Measurements from ENCODE around the gene TEX14. TPM values are rescaled to one million over a fixed set of nuclear protein-coding genes. Genes with fewer than 3 reads are reported as not detected.
"Not testable (repeated sequence)": the region's sequence is repeated elsewhere in the genome, so short reads cannot be mapped to it uniquely, and the experiment has no call there.

Gene TEX14
- total and polyA plus RNA-seq, 2 donors (not counting 1 experiment from before 2014, with no cell fraction given) = under 0.01 to 0.03 TPM

GRCh38 chr17:58693208-58693607 is 1.4 kb upstream of the TEX14 start:
- no peaks in the 10 kb centered on the region for H3K36me3 ChIP-seq (ENCODE audit: control insufficient read depth, insufficient read depth, low read length)
- H3K9ac ChIP-seq (ENCODE audit: insufficient read depth, low read length) = no peak overlapping the region
- H3K27me3 ChIP-seq (ENCODE audit: control insufficient read depth, insufficient read depth, low read length) = no peaks in the 10 kb centered on the region
- peak overlapping the region; percentile 42 for H3K4me2 ChIP-seq (ENCODE audit: extremely low read depth, insufficient read depth, low read length)
- TF ChIP-seq EZH2 (IDR thresholded peaks at IDR 0.05; ENCODE audit: low read length, missing control alignments) (no peak), CTCF (conservative IDR thresholded peaks at IDR 0.05 in 1 of 2, IDR thresholded peaks at IDR 0.05 in 1 of 2; ENCODE audit: low read depth in 1 of 2, low read length in 2 of 2) (no peak)
- DNase-seq (ENCODE audit: low read depth in 2 of 2) = peak in 1 of 2 donors; percentile 12
- peaks cover 2% of the 10 kb centered on the region for H3K79me2 ChIP-seq (ENCODE audit: control insufficient read depth, insufficient read depth, low read length)
- H4K20me1 ChIP-seq (ENCODE audit: control insufficient read depth, extremely low read depth, insufficient read depth, low read length) = no peaks in the 10 kb centered on the region
- no peaks in the 10 kb centered on the region for H3K9me3 ChIP-seq (ENCODE audit: control insufficient read depth, insufficient read depth, low read depth, low read length)
- no peaks in the 10 kb centered on the region for H3K4me1 ChIP-seq (ENCODE audit: control insufficient read depth, extremely low read depth, insufficient read depth, low read length)
- H2AFZ ChIP-seq (ENCODE audit: low read length) = peak overlapping the region; percentile 85
- H3K4me3 ChIP-seq (replicated peaks in 1 of 4; ENCODE audit: control extremely low read depth in 1 of 4, insufficient read depth in 1 of 4, low read depth in 3 of 4, low read length in 4 of 4) = peak overlapping the region; percentile 43 to 77 (median 68)
- peak overlapping the region; percentile 66 for H3K27ac ChIP-seq (ENCODE audit: insufficient read depth, low read length)

- H3K36me3 ChIP-seq (ENCODE audit: control insufficient read depth, insufficient read depth, low read length) = no peaks in the 10 kb centered on the region
- peak within 1 kb of the TSS; percentile 43 to 77 (median 68) for H3K4me3 ChIP-seq (replicated peaks in 1 of 4; ENCODE audit: control extremely low read depth in 1 of 4, insufficient read depth in 1 of 4, low read depth in 3 of 4, low read length in 4 of 4)
- peak within 1 kb of the TSS; percentile 46 for H3K9ac ChIP-seq (ENCODE audit: insufficient read depth, low read length)
- no peaks in the 10 kb centered on the region for H3K9me3 ChIP-seq (ENCODE audit: control insufficient read depth, insufficient read depth, low read depth, low read length)
- DNase-seq (ENCODE audit: low read depth in 2 of 2) = peak; percentile 83 to 84
- peak within 1 kb of the TSS; percentile 66 for H3K27ac ChIP-seq (ENCODE audit: insufficient read depth, low read length)
- H3K27me3 ChIP-seq (ENCODE audit: control insufficient read depth, insufficient read depth, low read length) = no peaks in the 10 kb centered on the region
- H3K79me2 ChIP-seq (ENCODE audit: control insufficient read depth, insufficient read depth, low read length) = peaks cover 2% of the 10 kb centered on the region
- H3K4me1 ChIP-seq (ENCODE audit: control insufficient read depth, extremely low read depth, insufficient read depth, low read length) = no peaks in the 10 kb centered on the region
- H2AFZ ChIP-seq (ENCODE audit: low read length) = peak within 1 kb of the TSS; percentile 93
- TF ChIP-seq CTCF (conservative IDR thresholded peaks at IDR 0.05 in 1 of 2, IDR thresholded peaks at IDR 0.05 in 1 of 2; ENCODE audit: low read depth in 1 of 2, low read length in 2 of 2) = no peak
- no peak for TF ChIP-seq EZH2 (IDR thresholded peaks at IDR 0.05; ENCODE audit: low read length, missing control alignments)
- peak within 1 kb of the TSS; percentile 64 for H3K4me2 ChIP-seq (ENCODE audit: extremely low read depth, insufficient read depth, low read length)
- H4K20me1 ChIP-seq (ENCODE audit: control insufficient read depth, extremely low read depth, insufficient read depth, low read length) = no peaks in the 10 kb centered on the region
Measured at GRCh38 chr17:58692239-58693055, 602 bp upstream of the TEX14 start, which contains the start of gene RAD51C. RAD51C (plus strand) TSS chr17:58692602; CDS start chr17:58692644, 42 bp downstream.

- not testable (repeated sequence) for H3K4me1 ChIP-seq (ENCODE audit: control insufficient read depth, extremely low read depth, insufficient read depth, low read length); H3K9me3 ChIP-seq (ENCODE audit: control insufficient read depth, insufficient read depth, low read depth, low read length); H3K4me3 ChIP-seq (replicated peaks in 1 of 4; ENCODE audit: control extremely low read depth in 1 of 4, insufficient read depth in 1 of 4, low read depth in 3 of 4, low read length in 4 of 4); H3K4me2 ChIP-seq (ENCODE audit: extremely low read depth, insufficient read depth, low read length); DNase-seq (ENCODE audit: low read depth in 2 of 2); H3K36me3 ChIP-seq (ENCODE audit: control insufficient read depth, insufficient read depth, low read length); H3K27me3 ChIP-seq (ENCODE audit: control insufficient read depth, insufficient read depth, low read length); H2AFZ ChIP-seq (ENCODE audit: low read length); H3K9ac ChIP-seq (ENCODE audit: insufficient read depth, low read length); H4K20me1 ChIP-seq (ENCODE audit: control insufficient read depth, extremely low read depth, insufficient read depth, low read length); H3K79me2 ChIP-seq (ENCODE audit: control insufficient read depth, insufficient read depth, low read length); H3K27ac ChIP-seq (ENCODE audit: insufficient read depth, low read length)
Measured at GRCh38 chr17:58690033-58690432, 1.8 kb downstream of the TEX14 start.

All from fibroblast of lung (primary cell).